ENCODE data around the gene F7. TPM values are rescaled to one million over a fixed set of nuclear protein-coding genes. Genes with fewer than 3 reads are reported as not detected.

Gene F7
- total and polyA plus RNA-seq, 9 of the 15 experiments (the other 6 are each of a cell fraction or from before 2014, with no cell fraction given), result not detected

GRCh38 chr13:113112893-113113845 is 7.6 kb downstream of the F7 start:
- TF ChIP-seq FUS (optimal IDR thresholded peaks at IDR 0.05; ENCODE audit: low read depth, low read length), result no peak
- ChIA-PET POLR2A (interaction anchor here (0.7 kb wide), 1 partner anchor 938 kb away, joined by 3 read pairs; no protein-coding TSS in a partner anchor), CTCF (ENCODE audit: low intra/inter-chr PET ratio) (no interaction called here)
- in situ Hi-C loops (cut with MboI), result no loop called here
- Histone ChIP-seq H3K9ac (ENCODE audit: insufficient read depth in 1 of 2, low read depth in 2 of 2, low read length in 2 of 2) (no peak overlapping the region), H3K9me3 (replicated peaks; ENCODE audit: control insufficient read depth, insufficient read depth, low read depth, low read length) (no peaks in the 10 kb centered on the region), H3K4me1 (replicated peaks in 1 of 2; ENCODE audit: control insufficient read depth in 2 of 2, insufficient read depth in 2 of 2, low read length in 2 of 2) (no peaks in the 10 kb centered on the region; a peak in 1 of 5 replicates), H3K4me3 (no peak overlapping the region), H3K79me2 (ENCODE audit: control insufficient read depth, insufficient read depth, low read length) (no peaks in the 10 kb centered on the region), H4K20me1 (replicated peaks; ENCODE audit: control insufficient read depth, insufficient read depth, low read length) (no peaks in the 10 kb centered on the region), H2AFZ (ENCODE audit: low read depth, low read length) (no peak overlapping the region), H3K36me3 (ENCODE audit: control insufficient read depth, insufficient read depth, low read length) (no peaks in the 10 kb centered on the region), H3K9me1 (ENCODE audit: control insufficient read depth, insufficient read depth, low read length) (no peaks in the 10 kb centered on the region), H3K27ac (ENCODE audit: extremely low read depth, low read depth, low read length) (no peak overlapping the region), H3K27me3 (ENCODE audit: control insufficient read depth in 2 of 2, insufficient read depth in 2 of 2, low read length in 2 of 2) (peaks cover 2 to 39% of the 10 kb centered on the region in 2 experiments; a peak in 4 of 5 replicates), H3K4me2 (ENCODE audit: insufficient read depth, low read length) (no peak overlapping the region)
- intact Hi-C loops (cut with micrococcal nuclease), result no loop called here
- DNase-seq (ENCODE audit: extremely low read depth in 1 of 4, low spot score in 3 of 4) (no peak), FAIRE-seq (no peak), ATAC-seq (no peak)
- WGBS (ENCODE audit: insufficient coverage, low coverage, missing lambda C conversion rate), result 2% methylated on average over 9 of the region's 9 CpGs
- BruUV-seq (replicated peaks), result no TSS peak

- Histone ChIP-seq H3K36me3 (ENCODE audit: control insufficient read depth, insufficient read depth, low read length) (no peaks in the 10 kb centered on the region), H4K20me1 (replicated peaks; ENCODE audit: control insufficient read depth, insufficient read depth, low read length) (no peaks in the 10 kb centered on the region), H3K4me1 (replicated peaks in 1 of 2; ENCODE audit: control insufficient read depth in 2 of 2, insufficient read depth in 2 of 2, low read length in 2 of 2) (no peaks in the 10 kb centered on the region; a peak in 1 of 5 replicates), H3K4me2 (ENCODE audit: insufficient read depth, low read length) (no peak overlapping the region), H3K9me1 (ENCODE audit: control insufficient read depth, insufficient read depth, low read length) (no peaks in the 10 kb centered on the region), H3K27me3 (ENCODE audit: control insufficient read depth in 2 of 2, insufficient read depth in 2 of 2, low read length in 2 of 2) (peaks cover 2 to 46% of the 10 kb centered on the region in 2 experiments; a peak in 4 of 5 replicates), H3K9ac (ENCODE audit: insufficient read depth in 1 of 2, low read depth in 2 of 2, low read length in 2 of 2) (no peak overlapping the region), H3K9me3 (replicated peaks; ENCODE audit: control insufficient read depth, insufficient read depth, low read depth, low read length) (no peaks in the 10 kb centered on the region), H3K4me3 (no peak overlapping the region), H3K27ac (ENCODE audit: extremely low read depth, low read depth, low read length) (no peak overlapping the region), H3K79me2 (ENCODE audit: control insufficient read depth, insufficient read depth, low read length) (no peaks in the 10 kb centered on the region), H2AFZ (ENCODE audit: low read depth, low read length) (no peak overlapping the region)
- no TSS peak for BruUV-seq (replicated peaks)
- ChIA-PET CTCF (ENCODE audit: low intra/inter-chr PET ratio) (no interaction called here), POLR2A (interaction anchor here (0.5 to 0.7 kb wide), 3 partner anchors 15 to 937 kb away, joined by 3 to 4 read pairs (median 3); no protein-coding TSS in a partner anchor)
- no peak for DNase-seq (ENCODE audit: extremely low read depth in 1 of 4, low spot score in 3 of 4)
- WGBS (ENCODE audit: insufficient coverage, low coverage, missing lambda C conversion rate), result 0% methylated on average over 6 of the region's 8 CpGs
- ATAC-seq, result no peak
- TF ChIP-seq NFXL1 (CRISPR knock-in tag; IDR thresholded peaks at IDR 0.05) (no peak), TFAP4 (CRISPR knock-in tag; IDR thresholded peaks at IDR 0.05; ENCODE audit: borderline replicate concordance) (no peak), SREBF2 (CRISPR knock-in tag; IDR thresholded peaks at IDR 0.05) (no peak), TAF15 (IDR thresholded peaks at IDR 0.05; ENCODE audit: low read depth, low read length) (no peak), ZNF274 (IDR thresholded peaks at IDR 0.05; ENCODE audit: borderline replicate concordance, low read depth, low read length) (no peak), E2F8 (IDR thresholded peaks at IDR 0.05; ENCODE audit: low read depth, partially characterized antibody) (no peak), NCOA1 (IDR thresholded peaks at IDR 0.05; ENCODE audit: low read depth) (no peak)
- in situ Hi-C loops (cut with MboI) (no loop called here), intact Hi-C loops (cut with micrococcal nuclease) (no loop called here)
- FAIRE-seq, result no peak
These were observed 8.3 kb downstream of the F7 start for GRCh38 chr13:113113846-113114271.
